NCI-H2029 treated with DMSO at 0.1 percent for 48 hours (cell line): Measurements from ENCODE around the gene ARHGEF10L.

Experiments
- DNase-seq: peaks from one replicate; lab custom pipeline; 2025; lab: John Stamatoyannopoulos, UW

The ARHGEF10L gene

GRCh38 chr1:17679856-17680255 lies 140.4 kb downstream of the ARHGEF10L start:
- no peak for DNase-seq

GRCh38 chr1:17680308-17680707 lies 140.8 kb downstream of the ARHGEF10L start:
- DNase-seq, result no peak

GRCh38 chr1:17682400-17682799 lies 142.9 kb downstream of the ARHGEF10L start:
- DNase-seq, result peak; percentile 70

GRCh38 chr1:17683598-17683997 lies 144.1 kb downstream of the ARHGEF10L start:
- DNase-seq, result no peak

- no peak for DNase-seq
These were observed 145.3 kb downstream of the ARHGEF10L start for GRCh38 chr1:17684810-17685209.

- DNase-seq, result peak; percentile 47
These were observed 146.8 kb downstream of the ARHGEF10L start for GRCh38 chr1:17686258-17686657.

- DNase-seq, result no peak
These were observed 147.6 kb downstream of the ARHGEF10L start for GRCh38 chr1:17687145-17687544.

GRCh38 chr1:17688217-17688810 lies 148.8 kb downstream of the ARHGEF10L start:
- no peak for DNase-seq

- DNase-seq, result no peak
These were observed 149.5 kb downstream of the ARHGEF10L start for GRCh38 chr1:17689011-17689410.

GRCh38 chr1:17690906-17691634 lies 151.6 kb downstream of the ARHGEF10L start:
- DNase-seq, result no peak

GRCh38 chr1:17692645-17693044 lies 153.1 kb downstream of the ARHGEF10L start:
- DNase-seq, result no peak

GRCh38 chr1:17696417-17697301 lies 157.2 kb downstream of the ARHGEF10L start:
- DNase-seq, result no peak

GRCh38 chr1:17697458-17697857 lies 158.0 kb downstream of the ARHGEF10L start:
- no peak for DNase-seq

- DNase-seq, result no peak
These were observed 160.1 kb downstream of the ARHGEF10L start for GRCh38 chr1:17699581-17699980.

- no peak for DNase-seq
These were observed 161.7 kb downstream of the ARHGEF10L start for GRCh38 chr1:17700945-17701810.

- DNase-seq, result no peak
These were observed 164.7 kb downstream of the ARHGEF10L start for GRCh38 chr1:17704176-17704575.

GRCh38 chr1:17706445-17706844 lies 166.9 kb downstream of the ARHGEF10L start:
- DNase-seq, result no peak

GRCh38 chr1:17709981-17710380 lies 170.5 kb downstream of the ARHGEF10L start:
- DNase-seq, result no peak

GRCh38 chr1:17710889-17711576 lies 171.5 kb downstream of the ARHGEF10L start:
- no peak for DNase-seq

GRCh38 chr1:17711577-17711910 lies 172.0 kb downstream of the ARHGEF10L start:
- no peak for DNase-seq

GRCh38 chr1:17711941-17712340 lies 172.4 kb downstream of the ARHGEF10L start:
- no peak for DNase-seq
